ENCODE results near the gene LYG1. TPM values are rescaled to one million over a fixed set of nuclear protein-coding genes. Genes with fewer than 3 reads are reported as not detected.

Gene LYG1
- total RNA-seq, 4 donors from 2014 or later = 0.95 TPM; not detected in 3

- Histone ChIP-seq H3K4me1 (peaks cover 0 to 6% (median 0%) of the 10 kb centered on the region in 3 donors), H3K9me3 (no peaks in the 10 kb centered on the region), H3K36me3 (no peaks in the 10 kb centered on the region), H3K4me3 (no peak within 1 kb of the TSS), H3K27ac (no peak within 1 kb of the TSS), H3K27me3 (no peaks in the 10 kb centered on the region)
- DNase-seq = no peak
- intact Hi-C loops (cut with DNase I) = no loop called here
- TF ChIP-seq, protein P1, sequence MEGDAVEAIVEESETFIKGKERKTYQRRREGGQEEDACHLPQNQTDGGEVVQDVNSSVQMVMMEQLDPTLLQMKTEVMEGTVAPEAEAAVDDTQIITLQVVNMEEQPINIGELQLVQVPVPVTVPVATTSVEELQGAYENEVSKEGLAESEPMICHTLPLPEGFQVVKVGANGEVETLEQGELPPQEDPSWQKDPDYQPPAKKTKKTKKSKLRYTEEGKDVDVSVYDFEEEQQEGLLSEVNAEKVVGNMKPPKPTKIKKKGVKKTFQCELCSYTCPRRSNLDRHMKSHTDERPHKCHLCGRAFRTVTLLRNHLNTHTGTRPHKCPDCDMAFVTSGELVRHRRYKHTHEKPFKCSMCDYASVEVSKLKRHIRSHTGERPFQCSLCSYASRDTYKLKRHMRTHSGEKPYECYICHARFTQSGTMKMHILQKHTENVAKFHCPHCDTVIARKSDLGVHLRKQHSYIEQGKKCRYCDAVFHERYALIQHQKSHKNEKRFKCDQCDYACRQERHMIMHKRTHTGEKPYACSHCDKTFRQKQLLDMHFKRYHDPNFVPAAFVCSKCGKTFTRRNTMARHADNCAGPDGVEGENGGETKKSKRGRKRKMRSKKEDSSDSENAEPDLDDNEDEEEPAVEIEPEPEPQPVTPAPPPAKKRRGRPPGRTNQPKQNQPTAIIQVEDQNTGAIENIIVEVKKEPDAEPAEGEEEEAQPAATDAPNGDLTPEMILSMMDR (IDR thresholded peaks at IDR 0.05) = no peak
- TF ChIP-seq POLR2A (IDR thresholded peaks at IDR 0.05) = no peak
- whole genome bisulfite sequencing, 2 donors = 73% methylated on average over 7 of the region's 7 CpGs
Observed at GRCh38 chr2:99255491-99256318, 45.3 kb downstream of the LYG1 start, which contains the start of gene LYG2. Gene LYG2 (minus strand): TSS chr2:99255666. CDS start chr2:99254260, 1,406 bp downstream.

DNA sequence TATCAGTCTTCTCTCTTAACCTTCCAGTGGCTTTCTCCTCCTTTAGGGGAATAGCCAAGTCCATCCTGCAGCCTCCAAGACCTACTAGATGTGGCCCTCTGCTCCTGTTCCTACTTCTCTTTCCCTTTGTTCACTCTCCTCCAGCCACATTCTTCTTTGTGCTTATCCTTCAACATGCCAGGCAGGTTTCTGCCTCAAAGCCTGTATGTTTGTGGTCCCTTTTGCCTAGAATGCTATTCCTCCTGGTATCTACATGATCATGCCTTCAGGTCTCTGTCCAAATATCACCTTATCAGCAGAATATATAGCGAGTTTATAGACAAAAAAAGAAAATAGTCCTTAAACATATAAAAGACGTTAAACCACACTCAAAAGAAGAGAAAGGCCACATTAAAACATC, 51.0 kb downstream of the LYG1 start:
- H3K9me3 ChIP-seq = no peaks in the 10 kb centered on the region
- no peaks in the 10 kb centered on the region for H3K4me1 ChIP-seq
- intact Hi-C loops (cut with DNase I) = no loop called here
- TF ChIP-seq, protein P1 (IDR thresholded peaks at IDR 0.05) = no peak
- TF ChIP-seq POLR2A (IDR thresholded peaks at IDR 0.05) = no peak
- no peak overlapping the region for H3K27ac ChIP-seq
- no peak overlapping the region for H3K4me3 ChIP-seq
- no peak for DNase-seq
- WGBS, 2 donors = 84 to 93% methylated on average over 2 of the region's 2 CpGs
- H3K36me3 ChIP-seq = no peaks in the 10 kb centered on the region
- no peaks in the 10 kb centered on the region for H3K27me3 ChIP-seq

- Histone ChIP-seq H3K4me1 (no peaks in the 10 kb centered on the region), H3K27me3 (no peaks in the 10 kb centered on the region), H3K36me3 (no peaks in the 10 kb centered on the region), H3K27ac (no peak overlapping the region), H3K9me3 (no peaks in the 10 kb centered on the region), H3K4me3 (no peak overlapping the region)
- WGBS, 2 donors = 76 to 96% methylated on average over 6 of the region's 6 CpGs
- no peak for TF ChIP-seq POLR2A (IDR thresholded peaks at IDR 0.05)
- TF ChIP-seq, protein P1 (IDR thresholded peaks at IDR 0.05) = no peak
- intact Hi-C loops (cut with DNase I) = no loop called here
- no peak for DNase-seq
Observed at GRCh38 chr2:99242151-99242550, 58.8 kb downstream of the LYG1 start.

DNA sequence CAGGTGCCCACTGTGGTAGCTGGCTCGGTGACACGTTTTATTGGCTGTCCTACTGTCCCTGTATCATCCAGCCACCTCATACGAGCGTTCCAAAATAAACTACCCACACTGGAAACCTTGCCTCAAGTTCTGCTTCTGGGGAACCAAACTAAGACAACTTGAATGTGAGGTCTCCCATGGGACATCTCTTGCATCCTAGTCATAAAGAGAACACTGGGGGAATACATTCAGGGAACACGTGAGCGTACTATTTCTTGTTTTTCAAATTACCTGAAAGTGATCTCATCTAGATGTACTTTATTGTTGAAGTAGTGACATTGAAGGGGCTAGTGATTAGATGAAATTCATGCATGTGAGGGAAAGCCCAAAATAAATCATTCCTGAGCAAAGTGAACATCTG, 60.6 kb downstream of the LYG1 start:
- no peak overlapping the region for H3K4me3 ChIP-seq
- WGBS, 2 donors = 85 to 87% methylated on average over 6 of the region's 6 CpGs
- no peak for DNase-seq
- intact Hi-C loops (cut with DNase I) = no loop called here
- no peak overlapping the region for H3K27ac ChIP-seq
- no peaks in the 10 kb centered on the region for H3K4me1 ChIP-seq
- H3K36me3 ChIP-seq = no peaks in the 10 kb centered on the region
- TF ChIP-seq, protein P1 (IDR thresholded peaks at IDR 0.05) = no peak
- TF ChIP-seq POLR2A (IDR thresholded peaks at IDR 0.05) = no peak
- no peaks in the 10 kb centered on the region for H3K27me3 ChIP-seq
- no peaks in the 10 kb centered on the region for H3K9me3 ChIP-seq

- no peak overlapping the region for H3K27ac ChIP-seq
- H3K27me3 ChIP-seq = no peaks in the 10 kb centered on the region
- 86 to 95% methylated on average over 6 of the region's 6 CpGs for WGBS, 2 donors
- H3K36me3 ChIP-seq = no peaks in the 10 kb centered on the region
- H3K4me1 ChIP-seq = no peaks in the 10 kb centered on the region
- no peaks in the 10 kb centered on the region for H3K9me3 ChIP-seq
- intact Hi-C loops (cut with DNase I) = no loop called here
- DNase-seq = no peak
- no peak overlapping the region for H3K4me3 ChIP-seq
- TF ChIP-seq POLR2A (IDR thresholded peaks at IDR 0.05) = no peak
- TF ChIP-seq, protein P1 (IDR thresholded peaks at IDR 0.05) = no peak
Observed at GRCh38 chr2:99238599-99238998, 62.4 kb downstream of the LYG1 start.

All from esophagus squamous epithelium (tissue), 5 donors.